ENCODE measurements around the gene ABCC12. TPM values are rescaled to one million over a fixed set of nuclear protein-coding genes. Genes with fewer than 3 reads are reported as not detected.

ABCC12 gene
- total RNA-seq (2012; rRNA removed) (under 0.01 TPM in 2 replicates), polyA plus RNA-seq (2012; rRNA removed) (not detected in 2 replicates), Bru-seq, nascent RNA (percentile 2 among the genes with signal in this experiment), BruChase-seq, experiment 1, labeled RNA remaining after a 6-hour chase (percentile 4 among the genes with signal in this experiment), BruChase-seq, experiment 2, labeled RNA remaining after a 2-hour chase (percentile 4 among the genes with signal in this experiment)
- not detected in 2 replicates for polyA plus RNA-seq (2012; cell fraction: cytosol; rRNA removed)
- 0.03 and 0.05 TPM in 2 replicates for polyA plus RNA-seq (2012; cell fraction: nucleus; rRNA removed; ENCODE audit: low replicate concordance)
- long read RNA-seq = 0 reads

DNA sequence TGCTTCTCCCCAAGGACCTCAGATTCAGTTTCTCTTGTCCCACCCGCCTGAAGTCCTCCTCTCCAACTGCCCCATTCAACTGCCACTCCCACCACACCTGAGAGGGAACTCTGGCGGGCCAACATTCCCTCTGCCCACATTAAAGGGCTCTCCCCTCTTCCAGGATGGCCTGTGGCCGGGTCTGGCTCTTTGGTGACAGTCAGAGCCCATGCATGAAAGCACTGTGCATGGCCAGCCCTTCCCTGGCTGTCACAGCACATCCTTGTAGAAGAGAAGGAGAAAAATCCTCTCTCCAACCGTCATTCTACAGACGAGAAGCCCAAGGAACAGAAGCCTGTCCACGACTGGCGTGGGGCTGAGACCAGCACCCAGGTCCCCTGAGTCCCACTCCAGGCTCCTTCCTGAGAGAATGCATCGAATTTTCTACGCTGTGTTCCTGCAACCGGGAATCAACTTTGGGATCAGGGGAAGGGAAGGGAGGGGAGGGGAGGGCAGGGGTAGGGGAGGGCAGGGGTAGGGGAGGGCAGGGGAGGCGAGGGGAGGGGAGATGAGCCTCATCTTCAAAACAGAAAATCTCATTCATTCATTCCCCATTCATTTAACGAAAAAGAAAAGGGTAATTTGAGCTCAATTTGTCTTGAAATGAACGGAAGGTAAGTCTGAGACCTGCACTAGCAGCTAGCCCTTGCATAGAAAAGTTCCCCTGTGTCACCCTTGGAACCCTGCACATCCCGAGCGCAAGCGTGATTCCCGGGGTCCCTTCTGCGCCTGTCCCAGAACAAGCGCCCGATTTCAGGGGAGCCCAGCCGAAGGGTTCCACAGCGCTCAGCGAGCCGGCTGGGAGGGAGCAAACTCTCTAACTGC lies at the start of gene ABCC12:
Gene ABCC12, minus strand, starts transcription at position 68 of the 864 bp plus-strand sequence. CDS start 9,569 bp downstream, outside the sequence.
- no peak within 1 kb of the TSS for H3K9ac ChIP-seq (ENCODE audit: low read depth, low read length)
- H3K4me1 ChIP-seq (ENCODE audit: control insufficient read depth, insufficient read depth, low read length) = peaks cover 2% of the 10 kb centered on the region
- H2AFZ ChIP-seq (replicated peaks; ENCODE audit: low read length, poor library complexity) = peak within 1 kb of the TSS; percentile 80
- no peak for DNase-seq
- H2BK20ac ChIP-seq (ENCODE audit: low read depth, low read length) = peak within 1 kb of the TSS; percentile 91
- TF ChIP-seq MAFK (IDR thresholded peaks at IDR 0.05; ENCODE audit: low read depth, low read length) = no peak
- TF ChIP-seq, protein P1, sequence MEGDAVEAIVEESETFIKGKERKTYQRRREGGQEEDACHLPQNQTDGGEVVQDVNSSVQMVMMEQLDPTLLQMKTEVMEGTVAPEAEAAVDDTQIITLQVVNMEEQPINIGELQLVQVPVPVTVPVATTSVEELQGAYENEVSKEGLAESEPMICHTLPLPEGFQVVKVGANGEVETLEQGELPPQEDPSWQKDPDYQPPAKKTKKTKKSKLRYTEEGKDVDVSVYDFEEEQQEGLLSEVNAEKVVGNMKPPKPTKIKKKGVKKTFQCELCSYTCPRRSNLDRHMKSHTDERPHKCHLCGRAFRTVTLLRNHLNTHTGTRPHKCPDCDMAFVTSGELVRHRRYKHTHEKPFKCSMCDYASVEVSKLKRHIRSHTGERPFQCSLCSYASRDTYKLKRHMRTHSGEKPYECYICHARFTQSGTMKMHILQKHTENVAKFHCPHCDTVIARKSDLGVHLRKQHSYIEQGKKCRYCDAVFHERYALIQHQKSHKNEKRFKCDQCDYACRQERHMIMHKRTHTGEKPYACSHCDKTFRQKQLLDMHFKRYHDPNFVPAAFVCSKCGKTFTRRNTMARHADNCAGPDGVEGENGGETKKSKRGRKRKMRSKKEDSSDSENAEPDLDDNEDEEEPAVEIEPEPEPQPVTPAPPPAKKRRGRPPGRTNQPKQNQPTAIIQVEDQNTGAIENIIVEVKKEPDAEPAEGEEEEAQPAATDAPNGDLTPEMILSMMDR (conservative IDR thresholded peaks at IDR 0.05; ENCODE audit: low read depth, low read length) = no peak
- no peak within 1 kb of the TSS for H3K18ac ChIP-seq (ENCODE audit: low read depth, low read length)
- WGBS, 2 experiments (ENCODE audit: extremely low coverage in 2 of 2, insufficient read length in 1 of 2) = 37% methylated on average over 8 of the region's 24 CpGs; no CpG with 5 or more reads in 1 of the 2 experiments
- intact Hi-C loops (cut with micrococcal nuclease) = loop anchor here (1.0 to 10.0 kb wide), 7 partner anchors 101 to 1119 kb away; partner anchors contain the start of genes ITFG1 and PHKB
- no peak within 1 kb of the TSS for H4K5ac ChIP-seq (ENCODE audit: low read depth, low read length)
- ATAC-seq (ENCODE audit: low read depth) = no peak
- H3K4me3 ChIP-seq (ENCODE audit: insufficient read depth, low read depth, low read length) = no peak within 1 kb of the TSS
- peak within 1 kb of the TSS; percentile 51 for H2AK5ac ChIP-seq (ENCODE audit: low read depth, low read length)
- POLR2A ChIA-PET (ENCODE audit: unreplicated experiment) = no interaction called here
- BruUV-seq (replicated peaks) = no TSS peak
- CTCF ChIA-PET = interaction anchor here (0.6 to 2.4 kb wide), 3 partner anchors 9 to 1014 kb away, joined by 3 to 11 read pairs (median 4); no protein-coding TSS in a partner anchor
- peak within 1 kb of the TSS in 1 of 2 experiments; percentile 31; a peak in 1 of 4 replicates for H4K8ac ChIP-seq (ENCODE audit: low read depth in 2 of 2, low read length in 2 of 2)
- H3K23ac ChIP-seq (ENCODE audit: low read depth, low read length) = no peak within 1 kb of the TSS
- peak within 1 kb of the TSS; percentile 23; the same call in 1 of the 2 replicates for H4K91ac ChIP-seq (ENCODE audit: insufficient read depth, low read depth, low read length)
- no peaks in the 10 kb centered on the region for H3K79me1 ChIP-seq (ENCODE audit: low read depth in 1 of 2, low read length in 2 of 2)
- peak within 1 kb of the TSS; percentile 66 for H3K4ac ChIP-seq (ENCODE audit: low read depth, low read length)
- 0 out of 2 replicates have a peak, but pooled peaks cover 5% of the 10 kb centered on the region for H3K9me1 ChIP-seq (ENCODE audit: insufficient read depth, low read length)
- H3K4me2 ChIP-seq (ENCODE audit: low read depth, low read length) = peak within 1 kb of the TSS; percentile 38; the same call in 1 of the 2 replicates
- H3K36me3 ChIP-seq (ENCODE audit: control insufficient read depth, insufficient read depth, low read length) = no peaks in the 10 kb centered on the region
- no peaks in the 10 kb centered on the region for H3K27me3 ChIP-seq (ENCODE audit: control insufficient read depth, insufficient read depth, low read length)
- H2AK9ac ChIP-seq (replicated peaks; ENCODE audit: low read depth, low read length, poor library complexity) = peak within 1 kb of the TSS; percentile 73
- in situ Hi-C loops (cut with MboI; ENCODE audit: low sequenced_read_pairs) = loop anchor here (5.0 to 25.0 kb wide), 3 partner anchors 104 to 694 kb away; partner anchors contain the start of genes ITFG1 and PHKB
- H3K56ac ChIP-seq (ENCODE audit: extremely low read depth, insufficient read depth, low read length) = no peak within 1 kb of the TSS
- H3K9me3 ChIP-seq (ENCODE audit: control insufficient read depth, insufficient read depth, low read length) = no peaks in the 10 kb centered on the region
- peak within 1 kb of the TSS; percentile 70; the same call in 2 of the 3 replicates for H2BK15ac ChIP-seq (ENCODE audit: low read depth, low read length)
- dilution Hi-C loops (cut with HindIII; ENCODE audit: low sequenced_read_pairs, unreplicated experiment) = no loop called here
- no peaks in the 10 kb centered on the region for H4K20me1 ChIP-seq (ENCODE audit: insufficient read depth, low read length)
- H3K14ac ChIP-seq (replicated peaks; ENCODE audit: low read depth, low read length) = no peak within 1 kb of the TSS
- H2BK5ac ChIP-seq (ENCODE audit: low read depth, low read length, poor library complexity, severe bottlenecking) = no peak within 1 kb of the TSS
- no peak within 1 kb of the TSS for H3K27ac ChIP-seq (ENCODE audit: insufficient read depth, low read length)
- H2BK120ac ChIP-seq (ENCODE audit: low read depth, low read length) = peak within 1 kb of the TSS; percentile 83
